CD4-positive, alpha-beta T cell treated with Interleukin-12 subunit alpha and Interleukin-12 subunit beta, for 1 hour (primary cell): ENCODE results near the gene GCDH.
"Not testable (repeated sequence)": the region's sequence is repeated elsewhere in the genome, so short reads cannot be mapped to it uniquely, and the experiment has no call there.

Source experiments
- DNase-seq: peaks from one replicate; pipeline ENCODE4 v3.0.0-alpha.2; 2020

GCDH gene

GRCh38 chr19:12890787-12891552 lies at the start of gene GCDH:
GCDH (plus strand) TSS chr19:12891160; CDS start chr19:12891305, 145 bp downstream.
- peak; percentile 98 for DNase-seq

GRCh38 chr19:12842511-12842910 lies 48.4 kb upstream of the GCDH start:
- DNase-seq, result no peak

GRCh38 chr19:12843328-12843727 lies 47.6 kb upstream of the GCDH start:
- no peak for DNase-seq

GRCh38 chr19:12843999-12844732 lies 46.8 kb upstream of the GCDH start:
- DNase-seq, result no peak

- DNase-seq, result not testable (repeated sequence)
Observed at GRCh38 chr19:12846613-12847012, 44.3 kb upstream of the GCDH start.

- DNase-seq, result peak; percentile 83
Observed at GRCh38 chr19:12847159-12848139, 43.5 kb upstream of the GCDH start.

GRCh38 chr19:12856653-12857052 lies 34.3 kb upstream of the GCDH start:
- no peak for DNase-seq

- no peak for DNase-seq
Observed at GRCh38 chr19:12858041-12858928, 32.7 kb upstream of the GCDH start.

GRCh38 chr19:12859546-12859945 lies 31.4 kb upstream of the GCDH start:
- DNase-seq, result no peak

- DNase-seq, result no peak
Observed at GRCh38 chr19:12864143-12864542, 26.8 kb upstream of the GCDH start.

GRCh38 chr19:12864721-12865715 lies 25.9 kb upstream of the GCDH start:
- DNase-seq, result no peak

- no peak for DNase-seq
Observed at GRCh38 chr19:12865746-12866415, 25.1 kb upstream of the GCDH start.

- DNase-seq, result no peak
Observed at GRCh38 chr19:12866416-12867119, 24.4 kb upstream of the GCDH start.

- peak; percentile 68 for DNase-seq
Observed at GRCh38 chr19:12867120-12868099, 23.6 kb upstream of the GCDH start.

- DNase-seq, result no peak
Observed at GRCh38 chr19:12868540-12869112, 22.3 kb upstream of the GCDH start.

GRCh38 chr19:12871681-12872080 lies 19.3 kb upstream of the GCDH start:
- no peak for DNase-seq

GRCh38 chr19:12872255-12872654 lies 18.7 kb upstream of the GCDH start:
- DNase-seq, result no peak
